HG03045 (cell line): ENCODE data around the gene ASTN2.

Source experiments
- ATAC-seq: cut with Tn5 transposase; IDR thresholded peaks from one replicate; pipeline ENCODE4 v1.9.1; 2021; ENCODE audit warnings: mild to moderate bottlenecking, moderate library complexity; ENCODE audit not compliant: unreplicated experiment

ASTN2 gene

DNA sequence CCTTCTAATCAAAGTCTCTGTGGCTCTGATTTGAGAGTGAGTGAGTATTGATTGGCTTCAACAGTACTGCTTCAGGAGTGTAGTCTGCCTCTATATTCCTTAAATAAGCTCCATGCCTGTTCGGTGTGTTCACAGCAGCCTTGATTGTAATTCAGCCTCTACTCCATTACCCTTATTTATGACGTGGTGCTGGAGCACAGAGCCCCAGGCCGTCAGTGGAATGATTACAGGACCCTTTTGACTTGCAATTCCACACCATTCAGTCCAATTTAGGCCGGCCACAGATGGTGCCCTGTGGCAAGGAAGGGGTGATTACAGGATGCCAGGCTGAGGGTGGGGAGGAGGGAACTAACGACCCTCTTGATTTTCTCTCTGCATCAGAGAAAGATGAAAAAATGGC lies 110.3 kb downstream of the ASTN2 start:
- ATAC-seq, result no peak

DNA sequence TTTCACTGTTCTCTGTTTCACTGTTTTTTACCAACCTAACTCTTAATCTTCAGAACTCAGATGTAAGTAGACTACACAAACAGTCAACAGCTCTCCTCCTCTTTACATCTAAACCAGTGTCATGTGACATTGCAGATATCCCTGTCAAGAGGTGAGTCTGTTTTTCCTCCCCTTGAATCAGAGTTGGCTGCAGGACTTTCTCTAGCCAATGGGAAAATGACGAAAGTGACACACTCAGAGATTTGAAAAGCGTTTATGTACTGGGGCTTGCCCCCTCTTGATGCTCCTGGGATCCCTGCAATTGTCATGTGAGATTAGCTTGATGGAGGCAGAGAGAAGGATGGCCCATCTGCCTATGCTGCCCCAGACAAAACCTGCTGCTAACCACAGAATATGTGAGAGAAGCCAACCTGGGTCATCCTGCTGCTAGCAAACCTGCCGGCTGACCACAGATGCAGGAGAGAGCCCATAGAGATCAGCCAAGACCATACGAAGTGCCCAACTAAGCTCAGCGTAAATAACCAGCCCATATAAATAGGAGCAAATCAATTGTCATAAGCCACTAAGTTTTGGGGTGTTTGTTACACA lies 111.1 kb downstream of the ASTN2 start:
- no peak for ATAC-seq

DNA sequence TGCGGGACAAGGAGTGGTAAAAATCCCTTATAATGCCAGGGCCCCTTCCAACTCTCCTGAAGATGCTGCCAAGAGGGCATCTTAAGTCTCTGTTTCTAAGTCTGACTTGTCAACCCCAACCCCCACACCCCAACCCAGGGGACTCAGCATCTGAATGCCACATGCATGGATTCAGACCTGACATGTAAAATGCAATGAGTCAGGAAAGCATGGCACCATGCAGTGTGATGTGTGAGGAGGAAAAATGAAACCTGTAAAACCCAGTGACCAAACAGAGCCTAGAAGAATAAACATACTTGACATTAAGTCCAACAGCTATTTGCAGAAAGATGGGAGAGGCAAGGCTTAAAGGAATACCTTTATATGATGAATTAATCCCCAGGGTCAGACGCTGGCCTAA lies 112.4 kb downstream of the ASTN2 start:
- ATAC-seq, result no peak

DNA sequence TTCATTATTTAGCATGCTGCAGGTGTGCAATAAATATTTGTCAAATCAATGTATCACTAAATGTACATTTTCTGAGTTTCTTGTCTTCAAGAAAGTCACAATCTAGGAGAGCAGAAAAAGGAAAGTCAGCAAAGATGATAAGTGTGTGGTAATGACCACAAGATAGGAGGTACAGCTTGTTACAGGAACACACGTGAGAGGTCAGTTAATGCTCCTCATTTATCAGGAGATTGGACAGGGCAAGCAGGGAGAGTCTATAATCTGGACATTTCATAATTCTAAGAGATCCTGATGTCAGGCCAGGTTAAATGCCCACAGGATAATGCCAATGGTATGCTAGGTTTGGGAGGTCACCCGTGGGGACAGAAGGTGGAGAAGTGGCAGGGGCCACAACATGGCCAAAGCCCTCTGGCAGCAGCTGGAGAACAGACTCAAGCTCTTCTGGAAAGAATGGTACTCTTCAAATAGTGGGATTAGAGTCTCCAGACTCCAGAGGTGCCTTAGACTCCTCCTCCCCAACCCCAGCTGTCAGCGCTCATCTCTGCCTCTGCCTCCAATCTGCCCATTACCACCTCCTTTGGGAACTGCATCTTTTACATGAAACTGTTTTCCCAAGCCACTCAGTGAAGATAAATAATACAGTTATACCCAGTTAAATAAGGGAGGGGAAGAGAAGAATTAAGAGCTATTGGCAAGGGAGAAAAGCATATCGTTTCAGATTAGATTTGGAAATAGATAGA lies 114.3 kb downstream of the ASTN2 start:
- no peak for ATAC-seq

DNA sequence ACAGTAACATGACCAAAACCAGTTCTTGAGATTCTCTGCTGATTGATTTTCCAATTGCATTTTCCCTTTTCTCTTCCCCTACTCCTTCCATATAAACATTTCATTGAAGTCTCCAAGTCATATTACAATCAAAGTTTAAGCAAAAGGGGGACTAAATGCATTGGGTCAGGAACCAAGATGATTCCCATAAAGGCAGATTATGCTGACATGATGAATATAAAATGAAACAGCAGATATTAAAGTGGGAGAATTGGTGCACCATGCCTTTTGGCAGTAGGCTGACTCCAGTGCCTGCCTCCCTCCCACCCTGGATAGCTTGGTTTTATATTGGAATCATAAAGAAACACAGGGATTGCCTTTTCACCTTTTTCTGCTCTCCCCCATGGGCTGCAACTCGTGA lies 118.4 kb downstream of the ASTN2 start:
- no peak for ATAC-seq

DNA sequence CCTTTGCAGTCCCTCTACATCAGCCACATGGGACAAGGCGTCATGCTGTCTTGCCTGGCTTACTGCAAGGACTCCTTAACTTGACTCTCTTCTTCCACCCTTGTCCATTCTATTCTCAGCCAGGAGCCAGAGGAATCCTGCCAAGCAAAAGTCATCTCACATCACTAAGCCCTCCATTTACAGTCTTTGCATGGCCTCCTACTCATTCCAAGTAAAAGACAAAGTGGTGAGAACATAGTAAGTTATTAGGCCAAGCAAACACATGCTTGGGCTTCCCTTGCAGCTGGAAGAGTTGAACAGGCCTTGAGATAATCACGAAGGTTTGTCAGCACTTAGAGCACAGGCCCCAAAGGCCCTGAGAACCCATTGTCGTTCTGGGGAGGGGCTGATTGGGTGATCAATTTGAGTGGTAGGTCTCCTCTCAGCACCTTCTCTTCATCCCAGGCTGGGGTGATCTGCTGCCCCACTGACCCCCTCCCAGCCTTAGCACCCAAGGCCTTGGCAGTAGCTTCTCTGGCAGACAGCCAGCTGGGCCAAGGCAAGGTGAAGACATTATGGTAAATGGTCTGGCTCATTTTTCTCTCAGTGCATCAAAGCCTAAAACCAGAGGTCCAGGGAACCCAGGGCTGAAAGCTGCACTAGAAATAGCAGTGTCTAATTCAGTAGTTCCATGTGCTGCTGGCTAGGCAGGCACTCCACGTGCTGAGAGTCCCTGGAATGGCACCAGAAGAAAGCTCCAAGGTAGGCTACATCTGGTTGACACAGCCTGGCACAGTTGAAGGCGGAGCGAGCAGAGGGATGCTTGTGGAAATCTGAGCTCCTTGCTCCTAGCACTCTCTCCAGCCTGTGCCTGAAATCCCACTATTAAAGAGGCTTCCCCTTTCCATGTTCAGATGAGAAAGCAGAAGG lies 121.4 kb downstream of the ASTN2 start:
- ATAC-seq, result no peak

DNA sequence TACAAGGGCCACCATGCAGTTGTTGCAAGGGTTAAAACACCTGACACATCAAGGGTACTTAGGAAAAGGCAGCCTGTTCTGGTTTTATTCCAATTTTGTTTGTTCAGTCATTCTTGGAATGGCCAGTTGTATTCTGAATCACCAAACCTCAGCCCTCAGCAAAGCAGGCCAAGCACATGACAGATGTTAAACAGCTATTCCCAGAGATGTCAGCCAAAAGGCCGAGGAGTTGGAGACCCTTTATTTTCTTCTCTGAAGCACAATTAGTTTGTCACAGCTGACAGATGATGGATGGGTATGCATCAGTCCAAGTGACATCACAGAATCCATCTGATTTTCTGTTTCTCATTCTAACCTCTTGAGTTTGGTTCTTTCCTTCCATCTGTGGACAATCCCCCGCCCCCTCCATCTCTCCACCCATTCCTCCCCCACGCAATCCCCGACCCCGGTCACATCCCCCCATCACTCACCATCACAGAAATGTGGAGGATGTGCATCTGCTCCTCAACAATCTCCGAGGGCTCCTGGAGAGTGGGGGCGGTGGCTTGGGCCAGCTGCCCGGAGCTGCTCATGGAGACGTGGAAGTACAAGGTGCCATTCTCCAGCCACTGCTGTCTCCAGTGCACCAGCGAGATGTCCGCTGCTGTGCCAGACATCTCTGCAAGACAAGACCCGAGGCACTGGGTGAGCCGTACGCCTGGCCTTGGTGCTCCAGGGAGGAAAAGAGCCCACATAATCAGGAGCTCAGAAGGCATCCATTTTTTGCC lies 123.8 kb downstream of the ASTN2 start:
- no peak for ATAC-seq

DNA sequence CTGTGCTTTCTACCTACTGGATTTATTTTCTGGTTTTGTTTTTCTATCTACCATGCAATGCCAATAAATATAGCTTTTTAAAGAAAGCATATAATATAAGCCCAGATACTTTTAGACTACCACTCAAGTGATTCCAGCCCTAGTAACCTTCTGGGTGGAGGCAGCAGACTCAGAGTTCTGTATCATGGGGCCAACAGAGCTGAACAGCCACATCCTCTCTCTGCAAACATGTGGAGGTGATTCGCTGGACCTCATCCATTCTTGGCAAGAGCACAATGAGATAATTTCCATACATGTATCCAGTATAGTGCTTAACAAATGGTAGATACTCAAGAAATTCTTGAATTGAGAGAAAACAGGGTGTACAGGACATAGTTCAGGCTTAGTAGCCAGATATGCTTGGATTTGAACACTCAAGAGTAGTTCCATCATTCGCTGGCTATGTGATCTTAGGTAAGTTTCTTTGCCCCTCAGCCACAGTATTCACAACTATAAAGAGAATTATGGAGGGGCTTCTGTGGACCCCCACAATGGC lies 124.5 kb downstream of the ASTN2 start:
- ATAC-seq, result no peak

DNA sequence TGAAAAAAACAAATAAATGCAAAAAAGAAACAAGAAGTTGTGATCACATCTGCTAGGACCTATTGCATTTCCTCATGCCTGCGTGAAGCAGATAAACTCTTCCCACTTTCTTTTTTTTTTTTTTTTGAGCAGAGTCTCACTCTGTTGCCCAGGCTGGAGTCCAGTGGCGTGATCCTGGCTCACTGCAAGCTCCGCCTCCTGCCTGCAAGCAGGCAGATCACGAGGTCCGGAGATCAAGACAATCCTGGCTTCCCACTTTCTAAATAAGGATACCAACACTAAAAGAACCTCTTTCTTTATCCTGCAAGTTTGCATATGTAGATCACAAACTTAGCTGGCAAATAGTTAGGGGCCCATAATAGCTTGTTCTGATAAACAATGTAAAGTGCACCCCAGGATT lies 128.6 kb downstream of the ASTN2 start:
- no peak for ATAC-seq

DNA sequence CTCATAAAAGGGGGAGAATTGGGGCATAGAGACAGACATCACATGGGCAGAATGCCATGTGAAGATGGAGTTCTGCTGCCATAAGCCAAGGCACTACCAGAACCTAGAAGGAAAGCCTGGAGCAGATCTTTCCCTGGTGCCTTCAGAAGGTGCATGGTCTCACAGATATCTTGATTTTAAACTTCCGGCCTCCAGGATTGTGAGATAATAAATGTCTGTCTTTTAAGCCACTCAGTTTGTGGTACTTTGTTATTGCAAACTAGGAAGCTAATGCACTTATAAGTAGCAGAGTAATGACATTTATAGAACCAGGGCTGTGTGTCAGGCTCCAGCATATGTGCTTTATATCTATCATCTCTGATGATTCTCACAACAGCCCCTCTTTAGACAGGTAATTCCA lies 130.4 kb downstream of the ASTN2 start:
- ATAC-seq, result no peak

DNA sequence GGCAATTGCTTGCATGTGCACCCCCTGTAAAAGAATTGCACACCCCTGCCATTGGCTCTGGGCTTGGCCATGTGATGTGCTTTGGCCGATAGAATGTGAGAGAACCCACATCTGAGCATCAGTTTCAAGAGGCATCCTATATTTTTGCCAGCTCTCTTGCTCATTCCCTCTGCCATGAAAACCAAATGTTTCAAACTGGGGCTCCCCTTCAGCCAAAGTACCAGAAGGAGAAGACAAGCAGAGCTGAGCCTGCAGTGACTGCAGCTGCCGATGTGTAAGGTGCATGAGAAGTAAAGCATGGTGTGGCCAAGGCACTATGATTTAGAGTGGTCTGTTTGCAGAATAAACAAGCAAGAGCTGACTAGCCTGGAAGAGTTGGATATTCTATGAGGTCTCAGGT lies 132.3 kb downstream of the ASTN2 start:
- ATAC-seq, result no peak

DNA sequence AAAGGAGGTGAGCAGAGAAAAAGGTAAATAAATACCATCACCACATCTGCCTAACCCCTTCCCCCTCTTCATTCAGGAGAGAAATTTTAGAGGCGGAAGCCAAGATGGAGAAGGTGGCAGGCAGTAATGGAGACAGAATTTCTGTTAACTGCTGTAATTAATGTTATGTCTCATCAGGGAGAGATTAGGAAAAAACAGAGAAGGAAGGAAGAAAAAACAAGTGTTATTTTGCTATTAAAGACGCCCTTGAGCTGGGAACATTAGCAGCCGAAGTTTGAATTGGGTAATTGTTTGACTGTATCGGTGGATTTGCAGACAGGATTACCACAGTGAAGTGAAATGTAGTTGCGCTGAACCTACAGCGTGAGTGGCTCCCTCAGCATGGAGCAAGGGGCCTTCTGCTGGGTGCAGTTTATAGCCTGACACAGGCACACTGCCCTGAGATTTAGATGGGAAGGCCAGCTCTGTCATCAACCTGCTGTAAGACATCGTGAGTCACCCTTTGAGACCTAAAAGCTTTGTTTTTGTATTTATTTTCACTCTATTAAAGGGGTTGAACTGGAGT lies 136.3 kb downstream of the ASTN2 start:
- ATAC-seq, result no peak

DNA sequence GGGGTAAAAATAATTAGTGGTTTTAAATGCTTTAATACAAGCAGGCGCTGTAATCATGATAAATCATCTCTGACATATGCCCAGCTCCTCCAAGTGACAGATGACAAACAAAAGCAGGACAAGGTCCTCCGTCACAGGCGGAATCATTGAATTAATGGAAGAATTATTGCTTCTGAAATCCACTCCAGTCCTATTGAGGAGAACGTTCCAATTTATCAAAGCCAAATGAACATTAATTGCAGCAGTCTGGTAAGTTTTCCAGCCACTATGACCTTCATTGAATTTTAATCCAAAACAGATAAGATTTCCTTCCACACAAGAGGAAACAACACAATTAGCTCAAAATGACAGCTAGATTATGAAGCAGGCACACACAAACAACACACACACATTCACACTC lies 136.8 kb downstream of the ASTN2 start:
- ATAC-seq, result no peak

DNA sequence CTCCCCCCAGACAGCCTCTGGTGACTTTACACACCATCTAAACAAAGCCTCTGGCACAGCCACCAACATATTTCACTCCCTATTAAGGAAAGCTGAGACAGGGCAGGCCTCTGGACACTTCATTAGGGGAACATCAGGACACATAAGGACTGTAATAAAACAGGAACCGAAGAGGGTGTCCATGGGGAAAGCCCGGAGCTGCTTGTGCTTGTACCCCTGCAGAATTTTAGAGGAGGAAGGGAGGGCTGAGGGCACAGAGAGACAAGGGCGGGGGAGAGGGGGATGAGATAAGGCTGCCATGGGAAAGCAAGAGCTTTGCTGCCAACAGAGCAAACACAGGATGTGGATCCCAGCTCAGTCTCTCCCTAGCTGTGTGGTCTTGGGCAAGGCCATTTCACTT lies 138.4 kb downstream of the ASTN2 start:
- no peak for ATAC-seq

DNA sequence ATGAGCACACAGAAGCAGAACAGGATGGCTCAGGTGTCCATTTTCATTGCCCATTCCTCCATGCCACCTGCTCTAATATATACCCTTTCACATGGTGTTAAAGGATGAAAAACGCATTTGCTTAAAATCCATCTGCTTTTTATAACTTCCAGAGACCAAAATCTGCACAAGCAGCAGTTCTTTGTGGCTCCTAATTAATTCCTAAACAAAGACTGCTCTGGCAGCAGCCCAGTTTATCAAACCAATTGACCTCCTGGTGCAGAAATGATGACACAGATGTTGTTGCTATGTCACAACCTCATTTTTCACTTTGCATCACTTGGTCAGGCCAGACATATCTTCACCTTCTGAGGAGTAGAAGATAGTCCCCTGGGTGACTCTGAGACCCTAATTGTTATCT lies 141.2 kb downstream of the ASTN2 start:
- no peak for ATAC-seq

DNA sequence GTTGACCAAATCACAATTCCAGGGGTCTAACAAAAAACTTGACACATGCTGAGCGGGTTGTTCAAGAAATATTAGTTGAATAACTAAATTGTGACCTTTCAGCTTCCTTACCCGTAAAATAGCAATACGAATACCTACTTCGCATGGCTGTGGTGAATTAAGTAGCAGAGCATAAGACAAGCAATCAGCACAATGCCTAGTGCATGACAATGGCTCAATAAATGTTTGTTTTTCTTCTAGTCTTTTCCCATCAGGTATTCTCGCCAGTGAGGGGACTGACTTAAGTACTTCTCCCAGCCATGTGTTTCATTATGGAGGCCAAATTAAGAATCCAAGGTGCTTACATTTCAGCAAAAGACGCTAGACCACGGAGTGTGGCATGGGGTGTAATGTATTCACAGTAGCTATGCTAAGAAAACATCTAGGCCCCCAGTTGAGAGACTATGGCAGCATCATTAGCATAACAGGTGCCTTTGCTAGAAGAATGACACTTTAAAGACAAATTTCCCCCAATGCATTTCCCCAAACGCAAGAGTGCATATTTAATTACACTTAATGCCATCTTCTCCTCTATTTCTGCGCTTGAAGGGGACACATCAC lies 145.9 kb downstream of the ASTN2 start:
- ATAC-seq, result no peak

DNA sequence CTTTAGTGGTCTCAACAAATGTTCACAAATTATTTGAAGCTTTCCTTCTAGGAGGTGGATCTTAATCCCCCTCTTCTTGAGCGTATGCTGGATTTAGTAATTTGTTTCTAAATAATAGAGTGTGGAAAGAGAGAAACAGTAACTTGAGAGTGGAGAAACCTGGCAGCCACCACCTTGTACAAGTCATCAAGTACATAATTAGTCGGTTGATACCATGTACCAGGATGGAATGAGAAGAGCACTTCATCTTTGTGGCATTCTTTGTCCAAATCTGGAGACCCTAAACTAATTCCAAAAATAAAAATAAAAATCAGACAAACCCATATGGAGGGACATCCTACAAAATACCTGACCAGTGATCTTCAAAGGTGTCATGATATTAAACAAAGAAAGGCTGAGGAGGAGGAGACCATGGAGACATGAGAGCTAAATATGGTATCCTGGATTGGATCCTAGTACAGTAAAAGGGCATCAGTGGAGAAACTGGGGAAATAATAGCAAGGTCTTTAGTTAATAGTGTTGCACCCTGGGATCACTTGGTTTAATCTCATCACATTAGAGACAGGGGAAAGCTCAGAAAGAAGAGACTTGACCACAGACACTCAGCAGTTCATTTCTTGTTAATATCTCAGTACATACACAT lies 147.9 kb downstream of the ASTN2 start:
- no peak for ATAC-seq

DNA sequence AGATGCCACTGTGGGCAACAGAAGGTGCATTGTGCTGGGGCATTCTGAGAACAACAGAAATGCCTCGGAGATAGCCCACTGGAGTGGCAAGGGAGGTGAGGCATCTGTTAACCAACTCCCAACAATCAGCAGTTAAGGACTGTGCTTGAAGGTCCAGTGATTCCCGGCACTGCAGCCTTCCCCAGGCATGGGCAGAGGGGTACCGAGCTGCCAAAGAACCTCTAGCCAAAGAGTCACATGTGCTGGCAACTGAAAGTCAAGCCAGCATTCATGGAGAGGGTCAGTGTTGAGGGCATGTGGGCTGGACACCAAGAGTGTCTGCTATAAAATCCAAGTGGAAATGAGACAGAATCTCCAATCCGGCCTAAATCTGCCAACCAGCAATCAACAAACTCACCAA lies 149.6 kb downstream of the ASTN2 start:
- no peak for ATAC-seq

DNA sequence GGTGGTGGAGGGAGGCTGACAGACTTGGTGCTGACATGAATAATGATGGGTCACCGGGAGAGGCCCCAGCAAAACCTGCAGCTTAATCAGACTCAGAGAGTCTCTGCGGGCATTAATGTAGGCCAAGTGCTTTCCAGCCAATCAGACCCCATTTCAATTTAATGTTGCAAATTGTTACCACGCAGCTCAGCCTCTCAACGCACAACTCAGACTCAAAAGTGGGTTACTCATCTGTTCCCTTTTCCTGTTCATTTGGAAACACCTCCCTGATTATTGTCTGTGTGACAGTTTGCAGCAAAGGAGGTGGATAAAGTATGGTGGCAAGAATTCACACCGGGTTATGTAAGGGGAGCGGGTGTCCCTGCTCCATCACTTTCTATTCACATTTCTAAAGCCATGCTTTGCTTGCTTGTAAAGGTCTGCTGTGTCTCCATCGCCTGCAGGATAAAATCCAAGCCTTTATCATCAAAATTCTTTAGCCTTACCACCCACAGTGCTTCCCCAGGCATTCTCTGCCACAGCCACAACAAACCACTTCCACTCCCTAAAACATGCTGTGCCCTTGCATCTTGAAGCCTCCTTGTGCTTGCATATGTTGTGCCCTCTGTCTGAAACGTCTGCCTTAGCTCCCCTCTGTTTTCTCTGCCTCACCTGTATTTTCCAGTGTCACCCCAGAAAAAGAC lies 156.5 kb downstream of the ASTN2 start:
- no peak for ATAC-seq
